Uterus (tissue), 2 donors: ENCODE data around the gene TF.

Experiments
- POLR2A ChIP-seq, 2 donors: fragments of 450-650 bp; IDR thresholded peaks; one replicate each; pipeline ENCODE4 v1.6.1; 2016; ENCODE audit warnings: antibody characterized with exemption in 2 of 2, mild to moderate bottlenecking in 1 of 2, moderate library complexity in 1 of 2
- TF ChIP-seq, protein P1 (sequence below), 4 experiments: fragments of 200-600 bp in 2 of 4; fragments of 450-650 bp in 2 of 4; sonication (generic) in 2 of 4; IDR thresholded peaks; one replicate each; pipeline ENCODE4 v1.5.1; 2016 to 2019; ENCODE audit warnings: antibody characterized with exemption in 4 of 4, mild to moderate bottlenecking in 2 of 4, moderate library complexity in 1 of 4

DNA sequence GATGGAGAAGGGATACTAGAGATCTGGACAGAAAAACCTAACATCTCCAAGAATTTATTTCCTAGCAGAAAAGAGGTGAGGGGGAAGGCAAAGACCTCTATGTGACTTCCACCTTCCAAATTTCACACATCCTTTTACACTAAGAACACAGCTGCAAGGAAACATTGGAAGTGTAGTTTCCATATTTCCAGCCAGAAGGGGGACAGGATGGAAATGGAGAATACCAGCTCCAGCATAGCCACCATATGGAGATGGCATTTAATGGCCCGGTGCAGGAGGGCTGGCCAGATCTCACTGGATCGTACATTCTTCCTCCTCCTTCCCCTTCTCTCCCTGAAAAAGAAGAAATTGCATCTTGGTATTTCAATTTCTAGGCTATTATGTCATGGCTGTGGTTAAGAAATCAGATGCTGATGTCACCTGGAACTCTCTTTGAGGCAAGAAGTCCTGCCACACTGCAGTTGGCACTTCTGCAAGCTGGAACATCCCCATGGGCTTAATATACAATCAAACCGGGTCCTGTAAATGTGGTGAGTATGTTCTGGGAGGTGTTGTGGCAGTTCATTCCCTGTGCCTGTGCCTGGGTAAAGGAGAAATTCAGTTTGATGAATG, 36.9 kb upstream of the TF start:
- TF ChIP-seq, protein P1, sequence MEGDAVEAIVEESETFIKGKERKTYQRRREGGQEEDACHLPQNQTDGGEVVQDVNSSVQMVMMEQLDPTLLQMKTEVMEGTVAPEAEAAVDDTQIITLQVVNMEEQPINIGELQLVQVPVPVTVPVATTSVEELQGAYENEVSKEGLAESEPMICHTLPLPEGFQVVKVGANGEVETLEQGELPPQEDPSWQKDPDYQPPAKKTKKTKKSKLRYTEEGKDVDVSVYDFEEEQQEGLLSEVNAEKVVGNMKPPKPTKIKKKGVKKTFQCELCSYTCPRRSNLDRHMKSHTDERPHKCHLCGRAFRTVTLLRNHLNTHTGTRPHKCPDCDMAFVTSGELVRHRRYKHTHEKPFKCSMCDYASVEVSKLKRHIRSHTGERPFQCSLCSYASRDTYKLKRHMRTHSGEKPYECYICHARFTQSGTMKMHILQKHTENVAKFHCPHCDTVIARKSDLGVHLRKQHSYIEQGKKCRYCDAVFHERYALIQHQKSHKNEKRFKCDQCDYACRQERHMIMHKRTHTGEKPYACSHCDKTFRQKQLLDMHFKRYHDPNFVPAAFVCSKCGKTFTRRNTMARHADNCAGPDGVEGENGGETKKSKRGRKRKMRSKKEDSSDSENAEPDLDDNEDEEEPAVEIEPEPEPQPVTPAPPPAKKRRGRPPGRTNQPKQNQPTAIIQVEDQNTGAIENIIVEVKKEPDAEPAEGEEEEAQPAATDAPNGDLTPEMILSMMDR (IDR thresholded peaks at IDR 0.05): no peak
- TF ChIP-seq POLR2A (IDR thresholded peaks at IDR 0.05): no peak
